ENCODE data around the gene SCD5. TPM values are rescaled to one million over a fixed set of nuclear protein-coding genes. Genes with fewer than 3 reads are reported as not detected.

Gene SCD5
- total and polyA plus RNA-seq, 2 donors from 2014 or later: 41.2 to 55.7 TPM

GRCh38 chr4:82688091-82688795 lies 110.4 kb downstream of the SCD5 start:
- no peak overlapping the region for H3K9ac ChIP-seq (ENCODE audit: low read length in 3 of 3)
- DNase-seq: no peak
- no peaks in the 10 kb centered on the region for H3K9me3 ChIP-seq (ENCODE audit: control insufficient read depth in 2 of 3, insufficient read depth in 1 of 3, low read length in 3 of 3)
- no peak overlapping the region for H3K4me3 ChIP-seq (ENCODE audit: low read length in 3 of 3)
- intact Hi-C loops (cut with DNase I): no loop called here
- no peak overlapping the region for H3K27ac ChIP-seq (ENCODE audit: low read depth in 2 of 2, low read length in 2 of 2)
- H3K27me3 ChIP-seq (ENCODE audit: control insufficient read depth, insufficient read depth, low read length): no peaks in the 10 kb centered on the region
- TF ChIP-seq CTCF (IDR thresholded peaks at IDR 0.05; ENCODE audit: borderline replicate concordance, extremely low read depth, insufficient read depth): no peak
- FAIRE-seq: no peak
- H3K4me1 ChIP-seq (ENCODE audit: control insufficient read depth in 2 of 3, insufficient read depth in 2 of 3, low read depth in 1 of 3, low read length in 3 of 3): no peaks in the 10 kb centered on the region
- no peaks in the 10 kb centered on the region for H3K36me3 ChIP-seq (ENCODE audit: control insufficient read depth in 2 of 3, insufficient read depth in 3 of 3, low read length in 3 of 3)

GRCh38 chr4:82687531-82687930 lies 111.1 kb downstream of the SCD5 start:
- Histone ChIP-seq H3K27ac (ENCODE audit: low read depth in 2 of 2, low read length in 2 of 2) (no peak overlapping the region), H3K9ac (ENCODE audit: low read length in 3 of 3) (no peak overlapping the region), H3K36me3 (ENCODE audit: control insufficient read depth in 2 of 3, insufficient read depth in 3 of 3, low read length in 3 of 3) (no peaks in the 10 kb centered on the region), H3K4me1 (ENCODE audit: control insufficient read depth in 2 of 3, insufficient read depth in 2 of 3, low read depth in 1 of 3, low read length in 3 of 3) (no peaks in the 10 kb centered on the region), H3K9me3 (ENCODE audit: control insufficient read depth in 2 of 3, insufficient read depth in 1 of 3, low read length in 3 of 3) (no peaks in the 10 kb centered on the region), H3K4me3 (ENCODE audit: low read length in 3 of 3) (no peak overlapping the region), H3K27me3 (ENCODE audit: control insufficient read depth, insufficient read depth, low read length) (no peaks in the 10 kb centered on the region)
- FAIRE-seq (no peak), DNase-seq (no peak)
- intact Hi-C loops (cut with DNase I): no loop called here
- TF ChIP-seq CTCF (IDR thresholded peaks at IDR 0.05; ENCODE audit: borderline replicate concordance, extremely low read depth, insufficient read depth): no peak

- Histone ChIP-seq H3K36me3 (ENCODE audit: control insufficient read depth in 2 of 3, insufficient read depth in 3 of 3, low read length in 3 of 3) (no peaks in the 10 kb centered on the region), H3K27ac (ENCODE audit: low read depth in 2 of 2, low read length in 2 of 2) (no peak overlapping the region), H3K9ac (ENCODE audit: low read length in 3 of 3) (no peak overlapping the region), H3K27me3 (ENCODE audit: control insufficient read depth, insufficient read depth, low read length) (no peaks in the 10 kb centered on the region), H3K4me3 (ENCODE audit: low read length in 3 of 3) (no peak overlapping the region), H3K4me1 (ENCODE audit: control insufficient read depth in 2 of 3, insufficient read depth in 2 of 3, low read depth in 1 of 3, low read length in 3 of 3) (no peaks in the 10 kb centered on the region), H3K9me3 (ENCODE audit: control insufficient read depth in 2 of 3, insufficient read depth in 1 of 3, low read length in 3 of 3) (no peaks in the 10 kb centered on the region)
- no peak for FAIRE-seq
- intact Hi-C loops (cut with DNase I): no loop called here
- TF ChIP-seq CTCF (IDR thresholded peaks at IDR 0.05; ENCODE audit: borderline replicate concordance, extremely low read depth, insufficient read depth): no peak
- DNase-seq: no peak
Measured at GRCh38 chr4:82681754-82682153, 116.8 kb downstream of the SCD5 start.

- DNase-seq (no peak), FAIRE-seq (no peak)
- intact Hi-C loops (cut with DNase I): no loop called here
- Histone ChIP-seq H3K4me3 (ENCODE audit: low read length in 3 of 3) (no peak overlapping the region), H3K4me1 (ENCODE audit: control insufficient read depth in 2 of 3, insufficient read depth in 2 of 3, low read depth in 1 of 3, low read length in 3 of 3) (no peaks in the 10 kb centered on the region), H3K36me3 (ENCODE audit: control insufficient read depth in 2 of 3, insufficient read depth in 3 of 3, low read length in 3 of 3) (no peaks in the 10 kb centered on the region), H3K9me3 (ENCODE audit: control insufficient read depth in 2 of 3, insufficient read depth in 1 of 3, low read length in 3 of 3) (no peaks in the 10 kb centered on the region), H3K27ac (ENCODE audit: low read depth in 2 of 2, low read length in 2 of 2) (no peak overlapping the region), H3K27me3 (ENCODE audit: control insufficient read depth, insufficient read depth, low read length) (no peaks in the 10 kb centered on the region), H3K9ac (ENCODE audit: low read length in 3 of 3) (no peak overlapping the region)
- TF ChIP-seq CTCF (IDR thresholded peaks at IDR 0.05; ENCODE audit: borderline replicate concordance, extremely low read depth, insufficient read depth): no peak
Measured at GRCh38 chr4:82680834-82681233, 117.8 kb downstream of the SCD5 start.
